HL-60/S4 treated with retinoic acid at 250 ng/mL for 4 days and 3 days (cell line): ENCODE data around the gene DALRD3.
"Not testable (repeated sequence)": the region's sequence is repeated elsewhere in the genome, so short reads cannot be mapped to it uniquely, and the experiment has no call there.

Experiments used
- in situ Hi-C: fragments of 300-500 bp; cut with MboI; formaldehyde crosslinking; loops from 2 replicates; pipeline ENCODE4 v1.7.0; 2022; ENCODE audit warnings: low sequenced_read_pairs

The DALRD3 gene

DNA sequence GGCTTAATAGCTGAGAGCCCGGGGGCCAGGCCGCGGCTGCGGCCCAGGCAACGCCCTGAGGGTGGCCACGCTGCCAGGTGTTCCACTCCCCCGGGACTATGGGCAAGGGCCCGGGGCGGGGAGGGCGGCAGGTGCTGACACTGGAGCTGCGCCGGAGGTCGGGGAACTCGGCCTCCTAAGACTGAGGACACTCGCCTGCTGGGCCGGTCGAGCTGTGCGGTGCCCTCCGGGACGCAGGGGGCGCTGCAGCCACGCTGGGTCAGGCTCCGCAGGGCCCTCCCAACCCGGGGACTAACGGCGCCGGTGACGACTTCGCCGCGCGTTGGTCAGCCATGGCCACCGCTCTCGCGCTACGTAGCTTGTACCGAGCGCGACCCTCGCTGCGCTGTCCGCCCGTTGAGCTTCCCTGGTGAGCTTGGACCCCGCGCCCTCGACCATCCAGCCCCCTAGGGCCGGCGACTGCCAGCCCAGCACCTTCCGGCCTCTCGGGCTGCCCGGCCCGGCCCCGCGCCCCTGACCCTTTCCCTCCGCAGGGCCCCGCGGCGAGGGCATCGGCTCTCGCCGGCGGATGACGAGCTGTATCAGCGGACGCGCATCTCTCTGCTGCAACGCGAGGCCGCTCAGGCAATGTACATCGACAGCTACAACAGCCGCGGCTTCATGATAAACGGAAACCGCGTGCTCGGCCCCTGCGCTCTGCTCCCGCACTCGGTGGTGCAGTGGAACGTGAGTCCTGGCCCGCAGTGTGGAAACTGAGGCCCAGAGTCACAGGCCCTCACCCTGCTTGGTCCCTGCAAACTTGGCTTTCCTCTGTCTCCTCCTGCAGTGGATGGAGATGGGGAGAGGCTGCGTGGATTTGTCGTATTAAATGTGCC, 3.7 kb upstream of the DALRD3 start, which contains the start of gene NDUFAF3:
TSS of gene NDUFAF3 (plus strand) at position 309 of the 875 bp plus-strand sequence. CDS start at position 333, 24 bp downstream.
- in situ Hi-C loops = no loop called here

GRCh38 chr3:49021213-49021812, 2.9 kb upstream of the DALRD3 start:
- in situ Hi-C loops = no loop called here

- in situ Hi-C loops = no loop called here
These were observed 2.2 kb upstream of the DALRD3 start for GRCh38 chr3:49020330-49021212.

DNA sequence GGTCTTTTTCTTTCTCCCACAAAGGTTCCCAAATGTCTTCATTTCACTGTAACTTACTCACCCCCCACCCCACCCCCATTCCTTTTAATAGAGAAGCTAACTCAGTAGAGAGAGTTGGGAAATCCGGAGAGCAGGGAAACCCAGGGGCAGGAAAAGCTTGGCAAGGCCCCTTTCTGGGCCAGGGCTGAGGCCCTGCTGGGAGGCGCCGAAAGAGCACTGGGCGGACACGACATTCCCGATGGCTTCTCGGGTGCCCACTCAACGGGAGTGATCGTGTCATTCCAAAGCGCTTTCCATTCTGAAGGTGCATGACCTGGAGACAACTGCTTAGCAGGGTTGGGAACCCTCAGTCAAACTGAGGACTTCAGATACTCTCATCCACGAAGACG, 1.6 kb upstream of the DALRD3 start:
- in situ Hi-C loops = no loop called here

DNA sequence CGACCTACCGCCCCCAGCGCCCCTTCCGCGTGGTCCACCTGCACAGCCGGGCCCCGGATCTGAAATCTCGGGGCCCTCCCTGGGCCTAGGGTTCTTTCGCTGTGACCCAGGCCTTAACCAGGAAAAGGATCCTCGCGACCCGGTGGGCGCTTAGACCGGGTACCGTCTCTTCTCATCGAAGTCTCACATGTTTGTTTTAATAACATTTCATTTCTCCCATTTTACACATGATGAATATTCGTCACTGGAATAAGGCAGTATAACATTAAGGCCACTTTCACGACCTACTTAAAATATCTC, 277 bp upstream of the DALRD3 start:
- in situ Hi-C loops = no loop called here

DNA sequence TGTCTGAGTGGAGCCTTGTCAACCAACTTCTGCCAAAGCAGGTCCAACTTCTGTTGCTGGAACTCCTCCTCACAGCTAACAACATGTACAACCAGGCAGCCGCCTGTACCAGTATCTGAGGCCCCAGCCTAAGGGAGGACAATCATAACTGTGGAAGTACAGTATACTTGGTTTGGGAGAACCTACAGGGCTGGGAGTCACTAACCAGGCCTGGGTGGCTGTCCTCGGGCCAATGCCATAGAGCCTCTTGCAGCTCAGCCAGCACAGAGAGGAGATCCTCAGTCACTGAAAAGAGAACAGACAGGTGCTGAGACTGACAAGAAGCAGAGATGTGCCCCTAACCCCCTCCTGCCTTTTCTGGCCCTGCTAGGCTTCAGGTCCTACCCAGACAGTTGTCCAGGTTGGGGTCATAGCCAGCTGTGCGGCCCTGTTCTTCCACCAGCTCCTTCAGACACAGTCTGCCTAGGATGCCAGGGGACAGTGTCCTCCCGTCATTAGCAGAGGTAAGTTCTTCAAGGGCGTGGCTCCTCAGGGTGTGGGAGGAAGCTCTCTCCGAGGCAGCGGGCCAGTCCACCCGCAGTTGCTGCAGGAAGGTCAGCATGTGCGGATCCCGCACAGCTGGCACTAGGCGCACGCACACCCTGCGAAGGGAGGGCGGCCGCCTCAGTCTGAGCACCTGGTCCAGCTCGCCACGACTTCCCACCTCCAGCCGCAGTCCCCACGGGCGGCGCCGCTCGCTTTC, 980 bp downstream of the DALRD3 start:
- in situ Hi-C loops = no loop called here

- in situ Hi-C loops = no loop called here
These were observed 1.8 kb downstream of the DALRD3 start for GRCh38 chr3:49016414-49017228.

DNA sequence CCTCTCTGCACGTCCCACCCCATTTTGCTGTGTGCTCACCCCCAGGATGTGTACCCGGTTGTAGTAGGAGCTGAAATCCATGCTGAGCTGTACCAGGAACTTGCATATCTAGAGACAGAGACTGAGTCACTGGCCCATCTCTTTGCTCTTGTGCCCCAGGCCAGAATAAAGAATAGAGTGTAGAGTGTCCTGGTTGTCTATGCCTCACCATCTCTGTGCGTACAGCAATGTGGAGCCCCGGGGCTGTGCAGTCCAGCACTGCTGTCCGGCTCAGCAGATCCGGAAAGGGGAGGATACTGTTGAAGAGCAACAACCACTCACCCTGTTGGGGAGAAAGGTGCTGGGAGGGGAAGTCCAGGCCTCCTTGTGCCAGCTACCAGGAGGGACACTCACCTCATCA, 2.6 kb downstream of the DALRD3 start:
- in situ Hi-C loops = no loop called here

DNA sequence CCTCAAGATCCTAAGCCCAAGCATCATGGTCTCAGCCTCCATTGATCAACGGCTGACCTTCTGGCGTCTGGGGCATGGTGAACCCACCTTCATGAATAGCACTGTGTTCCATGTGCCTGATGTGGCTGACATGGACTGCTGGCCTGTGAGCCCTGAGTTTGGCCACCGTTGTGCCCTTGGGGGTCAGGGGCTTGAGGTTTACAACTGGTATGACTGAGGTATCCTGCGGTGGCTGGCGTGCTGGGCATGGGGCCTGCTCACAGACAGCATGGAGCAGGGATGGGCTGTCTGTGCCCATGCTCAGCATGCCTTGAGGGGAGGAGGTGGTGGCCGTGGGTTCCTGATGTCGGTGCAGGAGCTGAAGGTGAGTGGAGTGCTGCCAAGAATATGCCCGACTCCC, 3.3 kb downstream of the DALRD3 start:
- in situ Hi-C loops = no loop called here

GRCh38 chr3:49013738-49014660, 4.4 kb downstream of the DALRD3 start:
- in situ Hi-C loops = no loop called here

DNA sequence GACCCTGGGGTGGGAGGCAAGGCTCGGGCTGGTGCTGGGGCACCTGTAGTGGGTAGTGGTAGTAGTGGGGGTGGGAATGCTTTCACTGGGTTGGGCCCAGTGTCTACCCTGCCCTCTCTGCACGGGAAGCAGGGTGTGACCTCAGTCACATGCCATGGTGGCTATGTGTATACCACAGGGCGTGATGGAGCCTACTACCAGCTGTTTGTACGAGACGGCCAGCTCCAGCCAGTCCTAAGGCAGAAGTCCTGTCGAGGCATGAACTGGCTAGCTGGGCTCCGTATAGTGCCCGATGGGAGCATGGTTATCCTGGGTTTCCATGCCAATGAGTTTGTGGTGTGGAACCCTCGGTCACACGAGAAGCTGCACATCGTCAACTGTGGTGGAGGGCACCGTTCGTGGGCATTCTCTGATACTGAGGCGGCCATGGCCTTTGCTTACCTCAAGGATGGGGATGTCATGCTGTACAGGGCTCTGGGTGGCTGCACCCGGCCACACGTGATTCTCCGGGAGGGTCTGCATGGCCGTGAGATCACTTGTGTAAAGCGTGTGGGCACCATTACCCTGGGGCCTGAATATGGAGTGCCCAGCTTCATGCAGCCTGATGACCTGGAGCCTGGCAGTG, 5.2 kb downstream of the DALRD3 start:
- in situ Hi-C loops = no loop called here

DNA sequence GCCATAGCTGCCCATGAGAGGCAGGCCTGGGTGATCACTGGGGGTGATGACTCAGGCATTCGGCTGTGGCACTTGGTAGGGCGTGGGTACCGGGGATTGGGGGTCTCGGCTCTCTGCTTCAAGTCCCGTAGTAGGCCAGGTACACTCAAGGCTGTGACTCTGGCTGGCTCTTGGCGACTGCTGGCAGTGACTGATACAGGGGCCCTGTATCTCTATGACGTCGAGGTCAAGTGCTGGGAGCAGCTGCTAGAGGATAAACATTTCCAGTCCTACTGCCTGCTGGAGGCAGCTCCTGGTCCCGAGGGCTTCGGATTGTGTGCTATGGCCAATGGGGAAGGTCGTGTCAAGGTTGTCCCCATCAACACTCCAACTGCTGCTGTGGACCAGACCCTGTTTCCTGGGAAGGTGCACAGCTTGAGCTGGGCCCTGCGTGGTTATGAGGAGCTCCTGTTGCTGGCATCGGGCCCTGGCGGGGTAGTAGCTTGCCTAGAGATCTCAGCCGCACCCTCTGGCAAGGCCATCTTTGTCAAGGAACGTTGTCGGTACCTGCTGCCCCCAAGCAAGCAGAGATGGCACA, 5.9 kb downstream of the DALRD3 start:
- in situ Hi-C loops = no loop called here

DNA sequence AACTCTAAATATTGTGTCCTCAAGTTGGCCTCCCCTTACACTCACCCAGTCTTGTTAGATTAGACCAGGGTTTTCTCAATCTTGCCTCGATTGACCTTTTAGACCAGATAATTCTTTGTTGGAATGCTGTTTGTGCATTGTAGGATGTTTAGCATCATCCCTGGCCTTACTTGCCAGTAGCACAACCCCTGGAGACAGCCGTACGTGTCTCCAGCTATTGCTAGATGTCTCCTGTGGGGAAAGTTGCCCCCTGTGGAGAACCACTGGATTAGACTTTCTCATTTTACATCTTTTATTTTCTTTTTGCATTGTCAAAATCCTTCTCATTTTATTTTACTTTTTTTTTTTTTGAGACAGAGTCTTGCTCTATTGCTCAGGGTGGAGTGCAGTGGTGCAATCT, 9.0 kb downstream of the DALRD3 start:
- in situ Hi-C loops = no loop called here

DNA sequence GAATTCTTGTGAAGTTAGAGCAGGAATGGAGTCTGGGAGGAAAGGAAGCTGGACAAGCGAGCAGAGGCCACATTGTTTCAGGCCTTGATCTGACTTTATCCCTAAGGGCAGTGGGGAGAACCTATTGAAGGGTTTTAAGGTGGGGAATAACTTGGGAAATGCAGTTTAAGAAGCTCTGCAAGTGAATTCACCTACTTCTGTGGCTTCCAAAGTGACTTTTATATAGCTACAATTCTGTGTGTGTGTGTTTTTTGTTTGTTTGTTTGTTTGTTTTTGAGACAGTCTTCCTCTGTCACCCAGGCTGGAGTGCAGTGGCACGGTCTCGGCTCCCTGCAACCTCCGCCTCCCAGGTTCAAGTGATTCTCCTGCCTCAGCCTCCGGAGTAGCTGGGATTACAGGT, 9.8 kb downstream of the DALRD3 start:
- in situ Hi-C loops = not testable (repeated sequence)

GRCh38 chr3:49007771-49008528, 10.4 kb downstream of the DALRD3 start:
- in situ Hi-C loops = no loop called here

- in situ Hi-C loops = no loop called here
These were observed 11.2 kb downstream of the DALRD3 start, which contains the start of gene WDR6 for GRCh38 chr3:49007068-49007770. Gene WDR6 (plus strand): TSS chr3:49007391. CDS start chr3:49007432, 41 bp downstream.
